Measurements from ENCODE around the gene FER. TPM values are rescaled to one million over a fixed set of nuclear protein-coding genes. Genes with fewer than 3 reads are reported as not detected.

The FER gene
- total RNA-seq, 1 donor from 2014 or later = 30.7 TPM

DNA sequence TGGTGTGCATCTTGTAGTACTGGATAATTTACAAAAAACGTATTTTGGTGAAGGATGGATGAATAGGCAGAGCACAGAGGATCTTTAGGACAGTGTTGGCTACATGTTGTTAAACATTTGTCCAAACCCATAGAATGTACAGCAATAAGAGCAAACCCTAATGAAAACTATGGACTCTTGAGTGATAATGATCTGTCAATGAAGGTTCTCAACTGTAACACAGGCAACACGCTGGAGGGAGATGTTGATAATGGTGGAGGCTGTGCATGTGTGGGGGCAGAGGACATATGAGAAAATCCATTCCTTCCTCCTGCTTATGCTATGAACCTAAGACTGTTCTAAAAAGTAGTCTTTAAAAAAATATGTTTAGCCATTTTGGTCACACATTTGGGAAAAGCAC, 194.0 kb downstream of the FER start:
- H3K4me1 Mint-ChIP-seq (ENCODE audit: unreplicated experiment) = no peaks in the 10 kb centered on the region
- no peaks in the 10 kb centered on the region for H3K9me3 Mint-ChIP-seq (ENCODE audit: unreplicated experiment)
- H3K27ac Mint-ChIP-seq (ENCODE audit: unreplicated experiment) = no peak overlapping the region
- DNase-seq (ENCODE audit: low spot score) = no peak
- H3K4me3 Mint-ChIP-seq (ENCODE audit: unreplicated experiment) = no peak overlapping the region
- peaks cover 2% of the 10 kb centered on the region for H3K27me3 Mint-ChIP-seq (ENCODE audit: unreplicated experiment)
- no peaks in the 10 kb centered on the region for H3K36me3 Mint-ChIP-seq (ENCODE audit: low read depth, unreplicated experiment)
- TF ChIP-seq, protein P1, sequence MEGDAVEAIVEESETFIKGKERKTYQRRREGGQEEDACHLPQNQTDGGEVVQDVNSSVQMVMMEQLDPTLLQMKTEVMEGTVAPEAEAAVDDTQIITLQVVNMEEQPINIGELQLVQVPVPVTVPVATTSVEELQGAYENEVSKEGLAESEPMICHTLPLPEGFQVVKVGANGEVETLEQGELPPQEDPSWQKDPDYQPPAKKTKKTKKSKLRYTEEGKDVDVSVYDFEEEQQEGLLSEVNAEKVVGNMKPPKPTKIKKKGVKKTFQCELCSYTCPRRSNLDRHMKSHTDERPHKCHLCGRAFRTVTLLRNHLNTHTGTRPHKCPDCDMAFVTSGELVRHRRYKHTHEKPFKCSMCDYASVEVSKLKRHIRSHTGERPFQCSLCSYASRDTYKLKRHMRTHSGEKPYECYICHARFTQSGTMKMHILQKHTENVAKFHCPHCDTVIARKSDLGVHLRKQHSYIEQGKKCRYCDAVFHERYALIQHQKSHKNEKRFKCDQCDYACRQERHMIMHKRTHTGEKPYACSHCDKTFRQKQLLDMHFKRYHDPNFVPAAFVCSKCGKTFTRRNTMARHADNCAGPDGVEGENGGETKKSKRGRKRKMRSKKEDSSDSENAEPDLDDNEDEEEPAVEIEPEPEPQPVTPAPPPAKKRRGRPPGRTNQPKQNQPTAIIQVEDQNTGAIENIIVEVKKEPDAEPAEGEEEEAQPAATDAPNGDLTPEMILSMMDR (IDR thresholded peaks at IDR 0.05; ENCODE audit: unreplicated experiment) = no peak

DNA sequence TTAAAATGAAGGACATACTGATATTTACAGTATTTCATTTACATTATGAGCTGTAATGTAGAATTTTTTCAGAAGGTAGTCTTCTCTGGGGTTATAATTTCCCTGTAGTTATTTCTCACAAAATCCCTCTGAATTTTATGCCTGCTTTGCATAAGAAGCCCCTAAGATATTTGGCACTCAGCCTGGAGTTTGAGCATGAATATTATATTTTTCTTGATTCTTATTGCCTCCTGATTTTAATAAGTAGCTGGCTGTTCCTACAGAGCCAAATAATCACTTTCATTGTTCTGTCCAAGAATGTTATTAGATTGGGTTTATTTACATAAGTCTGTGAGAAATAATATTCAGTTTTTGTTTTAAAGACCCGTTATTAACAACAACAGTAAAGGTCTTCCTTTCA, 195.0 kb downstream of the FER start:
- no peak overlapping the region for H3K27ac Mint-ChIP-seq (ENCODE audit: unreplicated experiment)
- no peak for DNase-seq (ENCODE audit: low spot score)
- no peaks in the 10 kb centered on the region for H3K36me3 Mint-ChIP-seq (ENCODE audit: low read depth, unreplicated experiment)
- H3K4me1 Mint-ChIP-seq (ENCODE audit: unreplicated experiment) = no peaks in the 10 kb centered on the region
- H3K4me3 Mint-ChIP-seq (ENCODE audit: unreplicated experiment) = no peak overlapping the region
- no peaks in the 10 kb centered on the region for H3K27me3 Mint-ChIP-seq (ENCODE audit: unreplicated experiment)
- TF ChIP-seq, protein P1 (IDR thresholded peaks at IDR 0.05; ENCODE audit: unreplicated experiment) = no peak
- H3K9me3 Mint-ChIP-seq (ENCODE audit: unreplicated experiment) = no peaks in the 10 kb centered on the region

DNA sequence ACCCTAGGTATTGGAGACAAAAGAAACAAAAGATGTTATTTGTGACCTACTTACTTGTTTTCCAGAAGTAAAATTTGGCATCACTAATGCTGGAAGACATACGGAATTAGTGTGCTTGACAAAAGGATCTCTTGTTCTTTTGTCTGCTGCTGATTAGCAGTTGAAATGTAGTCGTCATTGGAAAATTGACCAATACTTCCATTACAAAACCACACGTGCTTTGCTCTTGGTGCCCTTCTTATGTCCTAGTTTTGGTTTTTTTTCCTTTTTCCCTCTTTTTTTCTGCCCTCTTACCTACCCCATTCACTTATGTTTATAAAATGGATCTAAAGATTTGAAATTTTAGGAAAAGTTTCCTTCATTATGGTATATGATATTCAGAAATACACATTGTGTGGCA, 197.4 kb downstream of the FER start:
- no peak for DNase-seq (ENCODE audit: low spot score)
- Mint-ChIP-seq H3K27me3 (ENCODE audit: unreplicated experiment) (no peaks in the 10 kb centered on the region), H3K36me3 (ENCODE audit: low read depth, unreplicated experiment) (no peaks in the 10 kb centered on the region), H3K27ac (ENCODE audit: unreplicated experiment) (no peak overlapping the region), H3K9me3 (ENCODE audit: unreplicated experiment) (no peaks in the 10 kb centered on the region), H3K4me3 (ENCODE audit: unreplicated experiment) (no peak overlapping the region), H3K4me1 (ENCODE audit: unreplicated experiment) (peaks cover 4% of the 10 kb centered on the region)
- TF ChIP-seq, protein P1 (IDR thresholded peaks at IDR 0.05; ENCODE audit: unreplicated experiment) = no peak

DNA sequence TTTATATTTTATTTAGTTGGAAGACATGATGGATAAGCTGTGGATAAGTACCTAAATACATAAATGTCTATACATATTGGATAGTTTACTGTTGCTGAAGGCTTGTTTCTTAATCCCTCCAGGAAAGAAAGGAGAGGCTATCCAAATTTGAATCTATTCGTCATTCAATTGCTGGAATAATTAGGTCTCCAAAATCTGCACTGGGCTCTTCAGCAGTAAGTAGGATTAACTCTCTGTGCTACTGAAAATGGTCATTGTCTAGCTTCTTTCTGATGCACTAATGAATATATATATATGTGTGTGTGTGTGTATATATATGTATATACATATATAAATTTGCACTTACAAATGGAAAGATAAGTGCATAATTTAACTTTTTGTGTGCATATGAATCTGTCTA, 198.3 kb downstream of the FER start:
- no peaks in the 10 kb centered on the region for H3K27me3 Mint-ChIP-seq (ENCODE audit: unreplicated experiment)
- TF ChIP-seq, protein P1 (IDR thresholded peaks at IDR 0.05; ENCODE audit: unreplicated experiment) = no peak
- no peaks in the 10 kb centered on the region for H3K36me3 Mint-ChIP-seq (ENCODE audit: low read depth, unreplicated experiment)
- peaks cover 4% of the 10 kb centered on the region for H3K4me1 Mint-ChIP-seq (ENCODE audit: unreplicated experiment)
- H3K9me3 Mint-ChIP-seq (ENCODE audit: unreplicated experiment) = no peaks in the 10 kb centered on the region
- no peak overlapping the region for H3K4me3 Mint-ChIP-seq (ENCODE audit: unreplicated experiment)
- no peak for DNase-seq (ENCODE audit: low spot score)
- no peak overlapping the region for H3K27ac Mint-ChIP-seq (ENCODE audit: unreplicated experiment)

DNA sequence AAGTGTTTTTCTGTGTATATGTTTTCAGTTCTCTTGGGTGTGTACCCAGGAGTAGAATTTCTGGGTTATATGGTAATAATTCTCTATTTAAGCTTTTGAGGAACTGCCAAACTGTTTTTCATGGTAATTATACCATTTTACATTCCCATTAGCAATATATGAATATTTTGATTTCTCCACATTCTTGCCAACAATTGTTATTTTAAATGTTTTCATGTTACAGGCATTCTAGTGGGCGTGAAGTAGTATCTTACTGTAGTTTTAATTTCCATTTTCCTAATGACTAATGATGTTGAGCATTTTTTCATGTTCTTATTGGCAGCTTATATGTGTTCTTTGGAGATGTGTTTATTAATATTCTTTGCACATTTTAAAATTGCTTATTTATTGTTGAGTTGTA, 199.5 kb downstream of the FER start:
- Mint-ChIP-seq H3K9me3 (ENCODE audit: unreplicated experiment) (no peaks in the 10 kb centered on the region), H3K4me3 (ENCODE audit: unreplicated experiment) (no peak overlapping the region), H3K27me3 (ENCODE audit: unreplicated experiment) (no peaks in the 10 kb centered on the region), H3K36me3 (ENCODE audit: low read depth, unreplicated experiment) (no peaks in the 10 kb centered on the region), H3K4me1 (ENCODE audit: unreplicated experiment) (peaks cover 4% of the 10 kb centered on the region), H3K27ac (ENCODE audit: unreplicated experiment) (no peak overlapping the region)
- no peak for DNase-seq (ENCODE audit: low spot score)
- TF ChIP-seq, protein P1 (IDR thresholded peaks at IDR 0.05; ENCODE audit: unreplicated experiment) = no peak
